GM19193 (cell line): Measurements from ENCODE around the gene SETD2.

ENCODE experiments used
- POLR2A ChIP-seq: IDR thresholded peaks from 4 replicates; pipeline ENCODE4 v1.6.1; 2011; ENCODE audit not compliant: insufficient read depth, insufficient read length; ENCODE audit errors: extremely low read depth

SETD2 gene

DNA sequence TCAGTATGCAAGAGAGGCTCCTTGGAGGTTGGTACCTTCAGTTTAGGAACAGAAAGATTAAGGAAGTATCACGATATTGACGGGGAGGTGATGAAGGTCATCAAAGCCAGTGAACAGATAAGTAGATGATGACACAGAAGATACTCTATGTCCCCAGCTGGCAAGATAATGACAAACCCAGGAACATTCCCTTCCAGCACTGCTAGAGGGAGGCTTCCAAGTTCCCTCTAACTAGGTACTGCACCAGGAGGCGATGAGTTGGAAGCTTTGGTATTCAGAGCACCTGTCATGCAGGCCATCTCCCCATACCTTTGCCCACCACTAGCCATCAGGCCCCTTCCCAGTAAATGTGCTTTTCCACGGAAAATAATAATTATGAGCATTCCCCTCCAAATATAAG, 143.6 kb downstream of the SETD2 start:
- TF ChIP-seq POLR2A = no peak

- TF ChIP-seq POLR2A = no peak
These were observed 144.7 kb downstream of the SETD2 start for GRCh38 chr3:47019201-47019600.

GRCh38 chr3:47018269-47018611, 145.7 kb downstream of the SETD2 start:
- TF ChIP-seq POLR2A = no peak

DNA sequence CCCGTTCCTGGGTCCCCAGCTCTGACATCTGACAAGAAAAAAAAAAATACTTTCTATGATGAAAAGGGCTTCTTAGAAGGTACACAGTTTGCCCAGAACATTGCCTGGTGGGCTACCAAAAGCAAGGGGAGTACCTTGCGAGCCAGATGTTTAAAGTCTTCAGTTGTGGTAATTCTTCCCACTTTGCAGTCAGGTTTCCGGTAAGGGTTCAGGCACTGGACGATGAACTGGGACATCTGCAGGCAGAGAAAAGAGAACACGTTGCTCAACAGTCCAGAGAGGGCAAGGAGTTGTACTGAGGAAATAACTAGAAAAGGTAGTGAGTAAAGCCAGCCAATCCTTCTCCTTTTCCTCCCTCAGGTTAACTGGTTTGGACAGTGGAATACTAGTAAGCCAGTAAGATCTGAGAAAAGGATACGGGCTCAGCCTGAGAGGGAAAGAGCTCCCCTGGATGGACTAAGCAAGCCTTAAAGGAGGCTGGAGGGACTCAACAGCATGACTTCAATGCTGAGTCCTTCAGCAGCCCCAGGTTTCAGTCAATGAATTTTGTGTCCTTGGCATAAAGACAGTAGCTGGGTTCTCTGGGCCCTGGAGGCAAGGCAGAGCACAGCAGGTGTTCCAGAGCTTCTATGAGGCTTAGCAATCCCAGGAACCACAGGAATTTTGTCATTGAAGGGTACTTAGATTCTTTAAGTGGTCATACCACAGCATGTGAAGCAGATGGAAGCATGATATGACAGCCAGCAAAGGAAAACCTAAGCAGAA, 146.2 kb downstream of the SETD2 start:
- no peak for TF ChIP-seq POLR2A

DNA sequence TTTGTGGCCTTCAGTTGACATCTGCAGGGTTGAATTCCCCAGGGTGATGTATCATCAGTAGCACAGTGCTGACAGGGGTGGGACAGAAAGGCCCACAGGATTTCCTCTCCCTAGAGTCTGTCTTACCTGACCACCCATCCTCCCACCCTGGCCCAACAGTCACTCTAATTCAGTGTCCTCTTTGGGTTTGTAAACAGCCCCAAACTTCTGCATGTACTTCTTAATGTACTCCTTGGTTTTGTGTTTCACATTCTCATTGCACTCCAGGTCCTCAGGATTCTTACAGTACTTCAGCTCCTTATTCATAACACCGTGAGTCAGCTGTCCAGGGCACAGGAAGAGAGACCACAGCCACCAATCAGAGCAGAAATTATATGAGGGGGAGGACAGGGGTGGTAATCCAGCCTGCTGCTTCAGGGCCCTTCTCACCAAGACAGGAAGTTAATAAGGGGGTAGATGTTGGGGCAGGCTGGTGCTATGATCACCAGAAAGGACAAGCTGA, 146.9 kb downstream of the SETD2 start:
- TF ChIP-seq POLR2A = no peak

GRCh38 chr3:47016086-47016933, 147.6 kb downstream of the SETD2 start:
- no peak for TF ChIP-seq POLR2A

GRCh38 chr3:47015151-47015550, 148.8 kb downstream of the SETD2 start:
- no peak for TF ChIP-seq POLR2A

GRCh38 chr3:47014036-47014435, 149.9 kb downstream of the SETD2 start:
- TF ChIP-seq POLR2A = no peak

- no peak for TF ChIP-seq POLR2A
These were observed 150.7 kb downstream of the SETD2 start for GRCh38 chr3:47013231-47013630.

DNA sequence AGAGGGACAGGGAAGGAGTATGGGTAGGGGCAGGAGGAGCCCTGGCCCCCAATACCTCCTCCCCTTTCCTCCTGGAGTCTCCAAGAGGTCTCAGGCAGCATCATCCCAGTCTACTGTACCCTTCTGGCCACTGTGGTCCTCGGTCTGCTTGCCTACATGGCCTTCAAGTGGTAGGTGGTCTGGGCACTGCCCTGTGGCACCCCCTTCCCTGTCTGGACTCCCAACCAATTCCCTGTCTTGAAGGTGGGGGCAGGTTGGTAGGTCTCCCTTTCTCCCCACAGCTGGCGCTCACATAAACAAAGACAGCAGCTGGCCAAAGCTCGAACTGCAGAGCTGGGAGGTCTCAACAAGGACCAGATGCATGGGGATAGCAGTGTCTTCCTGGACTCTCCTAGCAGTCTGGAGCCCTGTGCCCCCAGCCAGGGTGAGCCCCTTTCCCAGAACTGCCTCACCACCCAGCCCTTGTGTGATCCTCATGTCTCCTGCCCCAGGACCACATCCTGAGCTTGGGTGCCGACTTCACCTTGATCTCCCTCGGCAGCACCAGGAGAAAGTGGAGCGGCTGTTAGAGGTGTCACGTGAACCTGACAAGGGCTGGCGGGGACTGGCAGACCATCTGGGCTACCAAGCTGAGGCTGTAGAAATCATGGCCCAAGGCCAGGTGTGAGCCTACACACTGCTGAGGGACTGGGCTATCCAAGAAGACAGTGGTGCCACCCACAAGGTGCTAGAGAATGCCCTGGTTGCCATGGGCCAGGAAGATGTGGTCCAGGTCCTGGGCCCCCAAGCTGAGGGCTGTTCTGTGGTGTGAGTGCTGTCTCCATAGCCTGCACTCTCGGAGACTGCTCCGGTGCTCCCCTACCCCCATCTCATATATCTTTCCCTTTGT, 151.3 kb downstream of the SETD2 start:
- no peak for TF ChIP-seq POLR2A

DNA sequence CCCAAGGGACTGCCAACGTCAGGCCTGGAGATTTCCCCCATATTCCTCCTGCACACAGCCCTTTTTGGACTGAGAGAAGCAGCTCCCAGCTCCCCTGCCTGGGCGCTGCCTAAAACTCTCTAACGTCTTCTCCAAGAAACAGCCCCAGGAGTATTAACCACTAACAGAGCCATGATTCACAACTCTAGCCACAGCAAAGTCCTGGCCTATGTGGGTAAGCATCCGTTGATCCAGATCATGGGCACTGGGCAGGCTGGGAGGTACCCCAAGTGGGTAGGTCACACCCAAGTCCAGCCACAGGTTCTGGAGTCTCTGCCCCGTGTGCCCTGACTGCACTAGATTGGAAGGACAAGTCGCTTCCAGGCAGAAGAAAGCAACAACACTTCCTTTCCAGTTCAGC, 152.5 kb downstream of the SETD2 start:
- TF ChIP-seq POLR2A = no peak

- no peak for TF ChIP-seq POLR2A
These were observed 153.0 kb downstream of the SETD2 start for GRCh38 chr3:47010910-47011309.

GRCh38 chr3:47010111-47010712, 153.7 kb downstream of the SETD2 start:
- no peak for TF ChIP-seq POLR2A
